AG04449 (cell line): Measurements from ENCODE around the gene CPNE2.

ENCODE experiments used
- CTCF ChIA-PET: fragments of 350-600 bp; formaldehyde crosslinking; extraction: SDS; loops from one replicate; lab custom pipeline; 2021; ENCODE audit warnings: antibody characterized with exemption; lab: Yijun Ruan, JAX
- POLR2A ChIA-PET: fragments of 400-600, 350-600 bp; formaldehyde crosslinking; extraction: SDS; loops from one replicate; lab custom pipeline; 2020; ENCODE audit warnings: antibody characterized with exemption, inconsistent platforms; lab: Yijun Ruan, JAX
- DNase-seq: peaks from one replicate; pipeline ENCODE4 v3.0.0-alpha.2; 2010; ENCODE audit warnings: low read depth, low spot score
- H3K4me3 ChIP-seq: 2 replicates; pipeline ENCODE4 v1.5.1; 2011; ENCODE audit warnings: low read depth, mild to moderate bottlenecking, control low read depth, low read length
- TF ChIP-seq, protein P1 (sequence below): IDR thresholded peaks from one replicate; pipeline ENCODE4 v1.5.1; 2011; ENCODE audit warnings: mild to moderate bottlenecking, moderate library complexity, low read length, control low read depth, inconsistent platforms; ENCODE audit not compliant: insufficient read depth; ENCODE audit errors: missing control alignments

The CPNE2 gene

GRCh38 chr16:57091200-57091974 lies 996 bp upstream of the CPNE2 start:
- CTCF ChIA-PET = interaction anchor here (1.0 to 15.1 kb wide), 17 partner anchors 7 to 325 kb away, joined by 3 to 183 read pairs (median 12); partner anchors contain the start of genes ARL2BP, PSME3IP1 and RSPRY1
- no peak for DNase-seq
- H3K4me3 ChIP-seq = peak overlapping the region; percentile 70
- TF ChIP-seq, protein P1, sequence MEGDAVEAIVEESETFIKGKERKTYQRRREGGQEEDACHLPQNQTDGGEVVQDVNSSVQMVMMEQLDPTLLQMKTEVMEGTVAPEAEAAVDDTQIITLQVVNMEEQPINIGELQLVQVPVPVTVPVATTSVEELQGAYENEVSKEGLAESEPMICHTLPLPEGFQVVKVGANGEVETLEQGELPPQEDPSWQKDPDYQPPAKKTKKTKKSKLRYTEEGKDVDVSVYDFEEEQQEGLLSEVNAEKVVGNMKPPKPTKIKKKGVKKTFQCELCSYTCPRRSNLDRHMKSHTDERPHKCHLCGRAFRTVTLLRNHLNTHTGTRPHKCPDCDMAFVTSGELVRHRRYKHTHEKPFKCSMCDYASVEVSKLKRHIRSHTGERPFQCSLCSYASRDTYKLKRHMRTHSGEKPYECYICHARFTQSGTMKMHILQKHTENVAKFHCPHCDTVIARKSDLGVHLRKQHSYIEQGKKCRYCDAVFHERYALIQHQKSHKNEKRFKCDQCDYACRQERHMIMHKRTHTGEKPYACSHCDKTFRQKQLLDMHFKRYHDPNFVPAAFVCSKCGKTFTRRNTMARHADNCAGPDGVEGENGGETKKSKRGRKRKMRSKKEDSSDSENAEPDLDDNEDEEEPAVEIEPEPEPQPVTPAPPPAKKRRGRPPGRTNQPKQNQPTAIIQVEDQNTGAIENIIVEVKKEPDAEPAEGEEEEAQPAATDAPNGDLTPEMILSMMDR = no peak
- POLR2A ChIA-PET = no interaction called here

DNA sequence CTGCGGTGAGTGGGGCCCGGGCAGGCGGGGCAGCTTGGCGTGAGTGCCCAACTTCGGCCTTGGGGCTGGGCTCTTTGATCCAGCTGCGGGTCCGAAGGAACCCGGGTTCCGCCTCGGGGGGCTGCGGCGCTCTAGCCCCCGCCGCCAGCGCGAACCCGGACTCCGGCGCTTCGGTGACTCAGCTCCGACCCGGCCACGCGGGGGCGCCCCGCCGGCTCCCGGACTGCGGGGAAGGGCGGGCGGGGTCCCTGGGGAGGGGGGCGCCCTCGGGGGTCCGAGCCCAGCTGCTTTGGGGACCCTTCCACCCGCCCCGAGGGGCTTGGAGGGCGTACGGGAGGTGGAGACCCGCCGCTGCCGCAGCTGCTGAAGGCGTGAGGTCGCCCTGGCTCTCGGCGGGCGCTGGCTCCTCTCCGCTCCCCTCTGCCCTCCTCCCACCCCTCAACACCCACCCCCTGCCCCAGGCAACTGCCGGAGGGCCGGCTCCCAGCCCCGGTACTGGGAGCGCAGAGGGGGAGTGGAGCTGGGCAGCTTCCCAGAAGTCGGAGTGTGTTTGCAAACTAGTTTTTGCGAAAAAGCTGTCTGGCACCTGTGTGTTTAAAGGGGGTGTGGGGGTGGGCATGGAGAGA lies 516 bp downstream of the CPNE2 start:
- TF ChIP-seq, protein P1 = peak; percentile 58
- no peak for DNase-seq
- H3K4me3 ChIP-seq = peak overlapping the region; percentile 70
- ChIA-PET CTCF (interaction anchor here (0.5 to 15.1 kb wide), 43 partner anchors 8 to 329 kb away, joined by 3 to 183 read pairs (median 5); partner anchors contain the start of genes ARL2BP, PSME3IP1 and RSPRY1), POLR2A (interaction anchor here (1.0 kb wide), 2 partner anchors 10 to 26 kb away, joined by 3 read pairs; no protein-coding TSS in a partner anchor)

- TF ChIP-seq, protein P1 = no peak
- peak overlapping the region; percentile 70 for H3K4me3 ChIP-seq
- CTCF ChIA-PET = interaction anchor here (0.8 to 15.1 kb wide), 26 partner anchors 9 to 326 kb away, joined by 3 to 183 read pairs (median 6); partner anchors contain the start of genes PSME3IP1 and RSPRY1
- POLR2A ChIA-PET = no interaction called here
- no peak for DNase-seq
Observed at GRCh38 chr16:57093666-57094564, 1.5 kb downstream of the CPNE2 start.

DNA sequence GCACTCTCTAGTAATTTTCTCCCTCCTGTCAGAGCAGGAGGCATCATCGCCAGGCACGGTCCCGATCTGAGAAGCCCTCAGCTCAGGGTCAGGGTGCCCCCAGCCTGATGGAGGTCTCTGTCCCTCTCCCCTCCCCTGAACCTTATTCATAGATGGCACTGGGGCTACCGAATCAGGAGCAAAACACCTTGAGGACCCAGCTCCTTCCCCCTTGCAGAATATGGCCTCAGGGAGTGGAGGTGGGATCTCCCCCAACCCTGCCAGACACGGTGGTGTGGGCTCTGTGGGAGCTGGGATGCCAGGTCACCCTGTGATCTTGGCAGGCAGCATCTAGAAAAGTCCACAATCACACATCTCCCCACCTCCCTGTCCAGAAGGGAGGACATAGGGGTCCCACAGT lies 2.5 kb downstream of the CPNE2 start:
- CTCF ChIA-PET = interaction anchor here (0.8 to 15.1 kb wide), 7 partner anchors 8 to 71 kb away, joined by 3 to 183 read pairs (median 20); no protein-coding TSS in a partner anchor
- POLR2A ChIA-PET = no interaction called here

DNA sequence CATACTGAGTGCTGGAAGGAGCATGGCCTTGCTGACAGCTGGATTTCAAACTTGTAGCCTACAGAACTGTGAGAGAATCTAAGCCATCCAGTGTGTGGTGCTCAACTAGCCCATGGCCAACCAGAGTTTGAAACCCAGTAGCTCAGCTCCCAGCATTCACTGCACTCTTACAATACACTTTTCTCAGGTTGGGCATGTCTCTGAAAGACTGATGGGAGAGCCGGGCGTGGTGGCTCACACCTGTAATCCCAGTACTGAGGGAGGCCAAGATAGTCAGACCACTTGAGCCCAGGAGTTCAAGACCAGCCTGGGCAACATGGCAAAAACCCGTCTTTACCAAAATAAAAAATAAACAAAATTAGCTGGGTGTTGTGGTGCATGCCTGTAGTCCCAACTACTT lies 3.8 kb downstream of the CPNE2 start:
- no peak for DNase-seq
- no peak overlapping the region for H3K4me3 ChIP-seq
- ChIA-PET CTCF (interaction anchor here (1.2 to 15.1 kb wide), 3 partner anchors 11 to 70 kb away, joined by 5 to 183 read pairs (median 69); no protein-coding TSS in a partner anchor), POLR2A (no interaction called here)
- TF ChIP-seq, protein P1 = no peak

More for the DNA sequence above, 2.5 kb downstream of the CPNE2 start:
- TF ChIP-seq, protein P1 = no peak
- H3K4me3 ChIP-seq = no peak overlapping the region
- no peak for DNase-seq
